HG03432 (cell line): ENCODE measurements around the gene ARL14EP.

Source experiments
- ATAC-seq: cut with Tn5 transposase; IDR thresholded peaks from one replicate; pipeline ENCODE4 v1.9.1; 2021; ENCODE audit warnings: mild to moderate bottlenecking, moderate library complexity; ENCODE audit not compliant: unreplicated experiment

The ARL14EP gene

GRCh38 chr11:30322826-30323710 is at the start of gene ARL14EP:
ARL14EP (plus strand) TSS chr11:30323104; CDS start chr11:30330949, 7,845 bp downstream.
- peak; percentile 99 for ATAC-seq

- ATAC-seq = no peak
These were observed 45.7 kb upstream of the ARL14EP start for GRCh38 chr11:30277176-30277575.

- no peak for ATAC-seq
These were observed 43.1 kb upstream of the ARL14EP start for GRCh38 chr11:30279796-30280195.

GRCh38 chr11:30281476-30282288 is 41.2 kb upstream of the ARL14EP start:
- peak; percentile 28 for ATAC-seq

DNA sequence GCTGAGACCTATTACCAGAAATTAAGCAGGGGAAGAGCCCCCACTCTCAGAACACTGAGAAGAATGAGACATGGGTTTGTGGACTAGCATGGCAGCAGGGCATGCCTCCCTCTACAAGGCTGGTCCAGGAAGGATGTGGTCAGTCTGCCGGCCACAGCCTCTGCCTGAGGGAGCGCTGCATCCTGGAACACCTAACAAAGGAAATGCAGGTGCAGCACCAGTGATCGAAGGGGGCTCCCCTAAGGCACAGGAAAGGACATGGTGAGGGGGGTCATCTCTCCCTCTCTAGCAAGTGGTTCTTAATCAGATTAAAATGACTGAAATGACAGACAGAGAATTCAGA is 40.6 kb upstream of the ARL14EP start:
- peak; percentile 90 for ATAC-seq

DNA sequence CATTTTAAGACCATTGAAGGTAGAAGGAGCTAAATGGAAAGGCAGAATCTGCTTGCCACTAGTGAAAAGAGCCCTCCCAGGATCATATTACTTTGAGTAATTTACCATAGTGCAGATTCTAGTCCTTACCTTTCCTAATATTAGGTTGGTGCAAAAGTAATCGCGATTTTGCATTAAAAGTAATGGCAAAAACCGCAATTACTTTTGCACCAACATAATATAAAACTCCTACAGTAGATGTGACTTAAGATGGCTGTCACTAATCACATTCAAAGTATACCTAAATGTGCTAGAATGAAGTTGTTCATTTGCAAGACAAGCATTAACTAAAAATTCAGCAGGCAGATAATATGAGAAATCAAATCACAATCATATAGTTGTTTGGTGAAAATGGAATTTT is 38.1 kb upstream of the ARL14EP start:
- ATAC-seq = no peak

DNA sequence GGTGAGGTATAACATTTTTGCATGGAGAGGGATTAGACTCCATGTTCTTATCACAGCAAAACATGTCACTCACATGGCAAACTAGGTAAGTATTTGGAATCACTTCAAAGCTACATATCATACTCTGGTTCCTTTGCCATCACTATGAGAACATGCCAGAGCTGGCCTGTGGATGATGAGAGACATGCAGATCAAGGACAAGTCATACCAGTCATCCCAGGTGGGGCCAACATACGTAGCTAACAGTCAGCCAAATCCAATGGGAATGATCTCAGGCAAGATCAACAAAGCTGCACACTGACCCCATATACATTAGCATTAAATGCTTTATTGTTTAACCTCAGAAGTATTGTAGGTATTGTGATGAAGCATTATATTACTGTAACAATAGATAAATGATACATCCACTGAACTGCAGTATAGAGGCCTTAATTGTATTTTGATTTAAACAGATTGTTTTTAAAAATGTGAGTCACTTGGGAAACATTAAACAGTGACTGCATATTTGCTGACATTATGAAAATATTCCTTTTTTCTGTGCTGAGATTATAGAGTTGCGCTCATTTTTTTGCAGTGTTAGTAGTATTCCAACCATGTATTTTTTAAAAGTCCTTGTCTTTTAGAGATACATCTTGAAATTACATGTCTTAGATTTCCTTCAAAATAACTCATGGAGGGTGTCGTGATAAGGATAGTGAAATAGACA is 37.3 kb upstream of the ARL14EP start:
- ATAC-seq = no peak

DNA sequence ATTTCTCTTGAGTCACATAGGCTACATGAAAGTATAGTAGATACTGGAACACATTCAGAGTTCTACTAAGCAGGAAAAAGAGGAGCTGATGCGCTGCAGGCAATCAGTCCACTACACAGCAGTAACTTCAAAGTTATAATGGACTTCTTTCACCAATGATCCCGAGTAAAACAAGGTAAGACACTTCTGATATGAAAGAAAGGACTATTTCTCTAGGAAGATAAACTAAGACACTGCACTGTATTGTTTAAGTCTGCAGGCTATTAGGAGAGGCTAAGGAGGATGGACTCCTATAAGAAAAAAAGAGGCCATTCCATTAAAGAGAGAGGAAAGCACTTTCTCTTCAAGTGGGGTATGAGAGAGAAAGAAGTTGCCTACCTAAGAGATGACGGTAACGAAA is 31.6 kb upstream of the ARL14EP start:
- ATAC-seq = no peak

GRCh38 chr11:30292545-30292944 is 30.4 kb upstream of the ARL14EP start:
- no peak for ATAC-seq

DNA sequence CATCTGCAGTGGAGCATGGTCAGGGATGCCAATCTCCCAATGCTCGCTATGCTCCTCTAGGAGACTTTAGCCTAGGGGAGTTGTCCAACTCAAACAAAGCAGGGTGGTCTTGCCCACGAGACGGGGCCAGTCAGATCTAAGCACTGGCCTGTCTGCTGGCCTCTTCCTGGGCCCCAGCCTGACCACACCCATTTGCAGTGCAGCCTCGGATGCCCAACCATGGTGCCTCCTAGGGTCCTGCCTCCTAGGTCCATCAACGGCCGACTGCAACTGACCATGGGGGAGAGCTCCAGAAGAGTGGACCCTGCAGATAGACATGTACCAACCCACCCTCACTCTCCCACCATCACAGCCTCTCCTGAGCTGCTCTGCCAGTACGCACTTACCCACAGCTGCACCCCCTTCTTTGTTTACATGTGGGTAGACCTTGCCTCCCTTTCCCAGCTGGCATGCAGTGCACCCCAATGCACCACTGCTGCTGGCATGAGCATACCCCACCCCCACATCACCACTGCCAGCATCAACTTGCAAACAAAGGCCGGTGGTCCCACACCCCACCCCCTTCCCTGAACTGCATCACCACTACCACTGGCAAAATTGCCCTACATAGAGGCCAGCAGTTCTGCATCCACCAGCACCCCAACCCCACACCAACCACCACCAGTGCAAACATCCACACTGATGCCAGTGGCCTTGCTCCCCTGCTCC is 27.6 kb upstream of the ARL14EP start:
- ATAC-seq = no peak

DNA sequence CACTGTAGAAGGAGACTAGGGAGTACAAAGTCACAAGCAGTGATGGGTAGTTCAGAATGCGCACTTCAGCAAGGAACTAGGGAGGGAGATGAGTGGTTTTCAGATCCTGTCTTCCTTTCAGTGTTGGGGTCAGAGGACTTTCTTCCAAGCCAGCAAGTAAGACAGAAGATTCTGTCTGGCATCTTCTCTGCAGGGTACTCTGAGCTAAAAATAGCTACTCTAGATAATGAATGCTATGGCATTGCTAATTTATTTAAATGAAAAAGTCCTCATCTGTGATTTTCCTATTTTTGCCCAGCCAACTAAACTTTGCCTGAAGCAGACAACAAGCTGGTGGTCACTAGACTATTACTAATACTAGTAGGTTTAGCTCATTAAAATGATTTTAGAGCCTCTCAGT is 18.3 kb upstream of the ARL14EP start:
- ATAC-seq = no peak

DNA sequence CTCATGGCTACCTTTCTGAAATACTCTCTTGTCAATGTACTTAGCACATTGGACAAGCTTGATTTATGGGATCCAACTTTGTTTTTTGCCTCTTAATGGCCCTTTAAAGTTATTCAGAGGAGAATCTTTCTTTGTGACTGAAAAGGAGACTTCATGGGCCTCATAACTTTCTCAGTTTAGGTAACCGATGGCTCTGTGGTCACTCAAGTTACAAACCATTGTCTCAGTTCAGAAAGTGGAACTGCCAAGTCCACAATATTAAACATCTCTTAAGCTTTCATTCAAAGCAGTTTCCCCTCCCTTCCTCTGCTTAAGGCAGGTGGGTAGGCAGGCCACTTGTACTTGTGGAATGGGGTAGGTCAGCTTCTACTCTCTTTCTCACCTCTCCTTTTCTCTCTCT is 12.3 kb upstream of the ARL14EP start:
- peak; percentile 96 for ATAC-seq

DNA sequence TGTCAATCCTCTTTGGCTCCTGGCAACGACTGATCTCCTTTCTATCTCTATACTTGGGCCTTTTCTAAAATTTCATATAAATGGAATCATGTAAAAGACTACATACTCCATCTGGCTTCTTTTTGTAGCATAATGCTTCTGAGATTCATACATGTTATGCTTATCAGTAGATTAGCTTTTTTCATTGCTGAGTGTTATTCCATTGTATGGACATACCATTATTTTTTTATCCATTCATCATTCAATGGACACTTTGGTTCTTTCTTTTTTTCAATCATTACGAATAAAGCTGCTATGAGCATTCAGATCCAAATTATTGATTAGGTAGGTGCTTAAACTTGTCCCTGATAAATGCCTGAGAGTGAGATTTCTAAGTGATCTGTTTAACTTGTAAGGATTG is 11.7 kb upstream of the ARL14EP start:
- no peak for ATAC-seq

DNA sequence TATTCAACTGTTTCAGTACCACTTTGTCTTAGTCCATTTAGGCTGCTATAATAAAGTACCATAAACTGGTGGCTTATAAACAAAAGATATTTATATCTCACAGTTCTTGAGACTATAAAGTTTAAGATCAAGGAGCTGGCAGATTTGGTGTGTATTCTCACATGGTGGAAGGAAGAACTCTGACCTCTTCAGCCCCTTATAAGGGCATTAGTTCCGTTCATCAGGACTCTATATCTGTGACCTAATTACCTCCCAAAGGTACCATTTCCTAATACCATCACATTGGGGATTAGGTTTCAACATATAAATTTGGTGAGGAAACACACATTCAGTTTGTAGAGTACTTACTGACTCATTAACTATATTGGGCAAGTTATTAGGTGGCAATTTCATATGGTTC is 10.7 kb upstream of the ARL14EP start:
- no peak for ATAC-seq

- ATAC-seq = no peak
These were observed 9.3 kb upstream of the ARL14EP start for GRCh38 chr11:30313580-30313979.

DNA sequence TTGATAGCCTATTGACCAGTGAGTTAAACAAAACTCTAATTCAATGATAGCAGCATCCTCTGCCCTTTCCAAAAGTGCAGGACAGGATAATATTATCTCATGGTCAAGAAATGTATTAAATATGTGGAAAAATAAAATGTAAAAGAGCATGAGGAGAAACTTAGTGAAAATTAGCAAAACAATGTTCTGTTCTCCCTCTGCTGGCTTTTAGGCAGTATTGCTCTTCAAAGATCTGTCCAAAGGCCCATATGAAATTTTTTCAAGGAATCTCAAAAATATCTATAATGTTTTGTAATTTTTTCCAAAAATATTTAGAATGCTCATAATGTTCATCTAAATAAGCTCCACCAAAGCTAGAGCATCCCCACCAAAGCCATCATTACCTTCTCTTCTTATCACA is 8.3 kb upstream of the ARL14EP start:
- no peak for ATAC-seq

- ATAC-seq = no peak
These were observed 6.7 kb upstream of the ARL14EP start for GRCh38 chr11:30316237-30316636.

- peak; percentile 70 for ATAC-seq
These were observed 5.9 kb upstream of the ARL14EP start for GRCh38 chr11:30317030-30317429.

DNA sequence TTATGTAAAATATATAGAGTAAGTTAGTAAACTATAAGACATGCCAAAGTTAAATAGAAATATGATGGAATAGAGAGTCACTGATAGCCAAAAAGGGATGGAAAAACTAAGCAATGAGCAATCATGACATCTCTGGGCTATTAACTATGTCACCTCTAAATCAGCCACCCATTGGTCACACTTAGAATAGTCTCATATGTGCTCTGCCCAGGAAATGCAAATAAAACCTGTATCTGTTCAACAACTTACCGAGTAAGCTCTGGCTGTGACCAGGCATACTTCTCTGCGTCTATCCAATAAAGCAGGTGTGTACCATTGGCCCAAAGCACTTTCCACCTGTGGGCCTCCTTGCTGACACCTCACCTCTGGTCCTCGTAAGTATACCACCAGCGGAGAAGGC is 1.6 kb upstream of the ARL14EP start:
- no peak for ATAC-seq

DNA sequence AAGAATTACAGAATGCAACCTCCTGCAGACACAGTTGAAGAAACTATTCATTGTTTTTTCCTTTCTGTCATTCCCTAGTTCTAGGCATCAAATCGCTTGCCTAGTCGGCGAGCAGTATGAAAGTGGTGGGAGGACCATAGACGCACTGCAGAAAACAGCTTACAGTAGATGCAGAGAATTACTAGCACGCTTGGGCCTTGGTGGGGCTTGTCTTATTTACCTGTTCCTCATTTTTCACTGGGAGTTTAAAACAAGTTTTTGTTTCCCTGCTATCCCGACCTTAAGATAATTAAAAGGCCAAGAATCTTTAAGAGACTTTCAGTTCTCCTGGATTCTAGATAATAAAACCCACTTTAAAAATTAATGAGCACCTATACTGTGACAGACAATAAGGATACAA is 713 bp upstream of the ARL14EP start:
- no peak for ATAC-seq
